GM18873 (cell line): Measurements from ENCODE around the gene PHACTR1.
"Not testable (repeated sequence)": the region's sequence is repeated elsewhere in the genome, so short reads cannot be mapped to it uniquely, and the experiment has no call there.

Experiments
- ATAC-seq: cut with Tn5 transposase; IDR thresholded peaks from one replicate; pipeline ENCODE4 v1.9.1; 2021; ENCODE audit warnings: mild to moderate bottlenecking, moderate library complexity, moderate number of reproducible peaks; ENCODE audit not compliant: unreplicated experiment, low FRiP score

PHACTR1 gene

DNA sequence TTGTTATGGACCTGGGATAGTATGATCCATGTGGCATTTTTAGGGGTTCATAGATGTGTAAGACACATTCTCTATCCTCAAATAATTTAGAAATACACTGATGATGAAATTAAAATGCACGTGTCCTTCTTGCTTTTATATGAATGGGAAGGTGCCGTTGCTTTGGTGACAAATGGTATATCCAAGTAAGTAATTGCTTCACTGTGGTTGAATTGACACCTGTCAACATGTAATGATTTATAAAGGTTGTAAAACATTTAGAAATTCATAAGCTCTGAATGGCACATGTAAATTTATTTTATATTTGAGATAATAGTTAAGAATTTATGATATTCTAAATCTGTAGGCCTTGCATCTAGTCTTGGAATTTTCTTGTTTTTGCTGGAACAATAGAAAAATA lies 227.0 kb downstream of the PHACTR1 start:
- ATAC-seq = no peak

- no peak for ATAC-seq
Measured at GRCh38 chr6:12944001-12944400, 227.4 kb downstream of the PHACTR1 start.

DNA sequence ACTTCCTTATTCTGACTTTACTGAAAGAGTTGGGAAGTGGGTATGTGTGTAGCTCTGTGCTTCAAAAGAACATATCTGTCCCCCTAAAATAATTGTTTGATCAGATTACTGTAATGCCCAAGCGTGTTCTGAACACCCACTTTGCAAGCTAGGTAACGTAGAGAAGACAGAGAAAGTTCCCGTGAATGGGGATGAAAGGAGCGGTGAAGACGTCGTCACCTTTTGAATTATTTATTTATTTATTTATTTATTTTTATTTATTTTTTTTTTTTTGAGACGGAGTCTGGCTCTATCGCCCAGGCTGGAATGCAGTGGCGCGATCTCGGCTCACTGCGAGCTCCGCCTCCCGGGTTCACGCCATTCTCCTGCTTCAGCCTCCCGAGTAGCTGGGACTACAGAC lies 228.0 kb downstream of the PHACTR1 start:
- ATAC-seq = not testable (repeated sequence)

- no peak for ATAC-seq
Measured at GRCh38 chr6:12947151-12947871, 230.7 kb downstream of the PHACTR1 start.

GRCh38 chr6:12947967-12948366 lies 231.4 kb downstream of the PHACTR1 start:
- no peak for ATAC-seq

DNA sequence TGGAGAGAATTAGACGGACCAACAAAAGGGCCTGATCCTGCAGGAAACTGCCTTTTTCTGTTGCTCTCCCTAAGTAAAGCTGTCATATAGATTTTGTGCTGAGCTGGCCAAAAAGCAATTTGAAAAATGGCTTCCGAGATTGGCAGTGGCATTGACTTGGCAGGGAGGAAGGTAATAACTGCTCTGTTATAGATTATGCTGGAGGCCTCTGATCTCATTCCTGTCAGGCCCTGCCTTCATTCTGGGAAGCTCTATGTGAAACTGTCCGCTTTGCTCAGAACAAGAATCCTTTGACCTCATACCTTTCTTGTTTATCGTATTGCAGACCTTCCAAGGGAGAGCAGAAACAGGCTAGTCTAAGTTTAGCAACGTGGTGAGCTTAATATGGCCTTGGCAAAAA lies 234.4 kb downstream of the PHACTR1 start:
- ATAC-seq = no peak

GRCh38 chr6:12951415-12951814 lies 234.8 kb downstream of the PHACTR1 start:
- ATAC-seq = no peak

- ATAC-seq = no peak
Measured at GRCh38 chr6:12952318-12952717, 235.8 kb downstream of the PHACTR1 start.

- no peak for ATAC-seq
Measured at GRCh38 chr6:12955956-12956355, 239.4 kb downstream of the PHACTR1 start.

GRCh38 chr6:12956991-12957320 lies 240.4 kb downstream of the PHACTR1 start:
- no peak for ATAC-seq

GRCh38 chr6:12957321-12958051 lies 240.9 kb downstream of the PHACTR1 start:
- ATAC-seq = no peak

DNA sequence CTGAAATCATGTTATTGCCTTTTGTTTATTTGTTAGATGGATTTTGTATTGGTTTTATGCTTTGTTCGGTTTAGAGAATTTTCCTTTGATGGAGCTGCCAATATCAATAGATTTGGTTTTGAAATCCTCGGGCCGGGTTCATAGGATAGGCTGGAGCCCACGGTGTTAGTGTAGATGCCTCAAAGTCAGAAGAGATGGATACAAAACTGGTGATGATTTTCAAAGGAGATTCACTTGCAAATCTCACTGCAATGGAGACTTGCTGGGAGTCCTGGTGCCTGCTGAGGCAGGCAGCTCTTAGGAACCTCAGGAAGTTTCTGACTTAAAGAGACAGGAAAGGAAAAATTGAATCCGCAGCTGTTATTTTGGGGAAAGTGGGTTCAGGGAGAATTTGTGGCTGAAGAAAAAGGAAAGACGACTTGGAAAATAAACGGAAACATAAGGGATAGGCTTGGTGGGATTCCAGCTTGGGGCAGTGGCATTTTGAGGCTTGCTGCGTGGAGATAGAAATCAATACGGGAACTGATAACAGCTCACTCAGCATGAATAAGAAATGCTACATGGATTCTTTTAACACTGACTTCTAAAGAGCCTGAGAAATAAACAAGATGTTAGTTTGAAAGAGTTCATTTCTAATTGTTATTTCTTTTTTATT lies 241.6 kb downstream of the PHACTR1 start:
- no peak for ATAC-seq

DNA sequence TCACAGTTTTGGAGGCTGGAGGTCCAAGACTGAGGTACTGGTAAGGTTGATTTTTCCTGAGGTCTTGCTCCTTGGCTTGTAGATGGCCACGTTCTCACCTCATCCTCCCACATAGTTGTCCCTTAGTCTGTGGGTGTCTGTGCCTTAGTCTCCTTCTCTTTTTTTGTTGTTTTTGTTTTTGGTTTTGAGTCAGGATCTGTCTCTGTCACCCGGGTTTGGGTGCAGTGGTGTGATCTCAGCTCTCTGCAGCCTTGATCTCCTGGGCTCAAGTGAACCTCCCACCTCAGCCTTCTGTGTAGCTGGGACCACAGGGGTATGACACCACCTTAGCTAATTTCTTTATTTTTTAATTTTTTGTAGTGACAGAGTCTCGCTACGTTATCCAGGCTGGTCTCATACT lies 245.2 kb downstream of the PHACTR1 start:
- no peak for ATAC-seq

- no peak for ATAC-seq
Measured at GRCh38 chr6:12962529-12962928, 246.0 kb downstream of the PHACTR1 start.

- no peak for ATAC-seq
Measured at GRCh38 chr6:12962987-12963386, 246.4 kb downstream of the PHACTR1 start.

DNA sequence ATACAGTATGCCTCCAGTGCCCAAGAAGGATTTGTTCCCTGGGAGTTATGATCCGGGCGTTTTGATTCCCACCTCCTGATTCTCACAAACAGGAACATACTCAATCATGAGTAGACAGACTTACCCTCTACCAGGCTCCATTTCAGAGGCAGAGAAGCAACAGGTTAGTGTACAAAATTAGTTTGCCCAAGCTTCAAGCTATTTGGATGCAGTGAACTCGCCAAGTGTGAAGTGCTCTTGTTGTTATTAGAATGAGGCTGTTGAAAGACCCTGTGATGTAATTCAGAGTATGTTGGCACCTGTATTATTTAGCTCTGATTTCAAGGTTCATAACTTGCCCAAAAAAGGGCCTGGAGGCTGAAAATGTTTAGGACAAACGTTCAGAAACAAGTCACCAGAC lies 247.0 kb downstream of the PHACTR1 start:
- ATAC-seq = no peak

DNA sequence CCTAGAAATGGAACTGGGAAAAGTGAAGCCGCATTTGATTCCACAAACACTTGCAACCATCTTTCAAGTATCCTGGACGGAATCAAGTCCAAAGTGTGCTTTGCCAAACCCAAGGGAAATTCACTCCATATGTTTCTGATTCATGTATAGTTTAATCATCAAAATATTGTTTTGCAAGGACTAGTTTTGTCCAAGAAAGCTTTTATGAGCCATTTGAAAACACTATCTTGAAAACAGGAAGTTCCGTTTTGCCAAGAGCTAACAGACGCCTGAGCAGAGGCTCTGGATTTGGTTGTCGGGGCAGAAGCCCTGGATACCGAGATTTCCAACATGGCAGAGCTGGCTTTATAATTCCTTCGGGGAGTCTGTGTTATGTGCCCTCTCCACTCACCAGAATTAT lies 251.1 kb downstream of the PHACTR1 start:
- ATAC-seq = no peak

DNA sequence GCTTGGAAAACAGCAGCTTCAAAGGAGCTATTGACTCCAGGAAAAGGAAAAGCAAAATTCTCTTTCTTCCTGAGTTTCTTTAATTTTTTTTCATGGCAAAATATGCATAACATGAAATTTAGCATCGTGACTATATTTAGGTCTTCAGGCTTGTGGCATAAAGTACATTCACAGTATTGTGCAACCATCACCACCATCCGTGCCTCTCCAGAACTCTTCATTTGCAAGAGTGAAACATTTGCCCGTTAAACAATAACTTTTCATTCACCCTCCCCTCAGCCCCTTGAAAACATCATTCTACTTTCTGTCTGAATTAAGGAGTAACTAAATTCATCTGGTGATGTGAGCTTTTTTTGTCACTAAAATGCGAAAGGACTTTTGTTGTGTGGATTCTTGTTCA lies 251.7 kb downstream of the PHACTR1 start:
- no peak for ATAC-seq

DNA sequence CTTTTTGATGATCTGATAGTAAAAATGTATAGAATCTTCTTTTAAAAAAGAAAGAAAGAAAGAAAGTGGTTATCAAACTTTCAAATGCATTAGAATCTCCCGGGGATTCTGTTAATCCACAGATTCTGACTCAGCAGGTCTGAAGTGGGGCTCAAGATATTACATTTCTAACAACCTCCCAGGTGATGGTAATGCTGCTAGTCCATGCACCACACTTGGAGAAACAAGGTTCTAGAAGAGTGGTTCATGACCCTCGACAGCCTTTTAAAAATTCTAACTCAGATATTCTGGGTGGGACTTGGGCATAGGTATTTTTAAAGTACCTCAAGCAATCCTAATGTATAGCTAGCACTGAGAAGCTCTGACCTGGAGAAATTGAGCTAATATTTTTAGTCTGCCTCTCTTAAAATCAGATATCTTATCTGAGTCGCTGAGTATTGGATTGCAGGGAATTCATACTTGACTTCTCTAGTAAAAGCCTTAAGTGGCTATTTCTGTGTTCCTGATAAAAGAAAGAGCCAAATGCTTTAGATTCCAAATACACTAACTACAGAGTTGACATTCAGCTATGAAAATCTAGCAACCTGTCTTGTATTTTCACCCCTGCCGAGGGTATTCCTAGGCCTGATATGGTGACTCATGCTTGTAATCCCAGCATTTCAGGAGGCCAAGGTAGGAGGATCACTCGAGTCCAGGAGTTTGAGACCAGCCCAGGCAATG lies 252.4 kb downstream of the PHACTR1 start:
- ATAC-seq = no peak

GRCh38 chr6:12969966-12970365 lies 253.4 kb downstream of the PHACTR1 start:
- ATAC-seq = no peak

DNA sequence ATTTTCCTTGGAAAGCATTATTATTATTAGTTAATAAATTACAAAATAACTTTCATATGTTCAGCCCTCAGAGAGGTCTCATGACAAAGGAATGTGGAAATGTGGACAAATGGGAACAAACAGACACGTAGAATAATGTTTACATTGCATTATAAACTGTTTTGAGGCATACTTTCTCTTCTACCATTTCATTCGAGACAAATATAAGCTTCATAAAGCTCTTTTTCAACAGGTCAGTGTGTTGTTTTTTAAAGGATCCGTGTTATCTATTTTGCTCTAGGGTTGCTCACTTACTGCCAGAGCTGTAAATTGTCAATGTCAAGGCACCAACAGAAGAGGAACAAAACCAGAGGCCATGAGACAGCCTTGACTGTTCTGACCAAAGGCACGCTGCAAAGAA lies 256.8 kb downstream of the PHACTR1 start:
- ATAC-seq = no peak
